Measurements from ENCODE around the gene PKDCC. TPM values are rescaled to one million over a fixed set of nuclear protein-coding genes. Genes with fewer than 3 reads are reported as not detected.
A peak's percentile ranks its signal among the peaks of the same experiment; 100 is the strongest.
"Not testable (repeated sequence)": the region's sequence is repeated elsewhere in the genome, so short reads cannot be mapped to it uniquely, and the experiment has no call there.

The PKDCC gene
- total RNA-seq, 1 donor from 2014 or later, result 42.2 TPM

DNA sequence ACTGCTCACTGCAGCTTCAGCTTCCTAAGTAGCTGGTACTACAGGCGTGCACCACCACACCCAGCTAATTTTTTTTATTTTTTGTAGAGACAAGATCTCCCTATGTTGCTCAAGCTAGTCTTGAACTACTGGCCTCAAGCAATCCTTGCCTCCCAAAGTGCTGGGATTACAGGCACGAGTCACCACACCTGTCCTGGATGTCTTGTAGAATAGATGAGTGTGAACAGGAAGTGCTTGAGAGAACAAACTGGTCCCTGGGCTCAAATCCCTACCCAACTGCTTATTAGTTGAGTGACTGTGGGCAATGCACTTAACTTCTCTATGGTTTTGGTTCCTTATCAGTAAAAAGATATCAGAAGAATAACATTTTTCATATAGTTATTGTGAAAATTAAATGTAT, 34.2 kb downstream of the PKDCC start:
- Mint-ChIP-seq H3K4me3 (ENCODE audit: unreplicated experiment) (no peak overlapping the region), H3K27ac (ENCODE audit: unreplicated experiment) (no peak overlapping the region), H3K27me3 (ENCODE audit: unreplicated experiment) (peaks cover 8% of the 10 kb centered on the region), H3K9me3 (ENCODE audit: unreplicated experiment) (no peaks in the 10 kb centered on the region), H3K4me1 (ENCODE audit: unreplicated experiment) (peaks cover 35% of the 10 kb centered on the region), H3K36me3 (ENCODE audit: unreplicated experiment) (no peaks in the 10 kb centered on the region)
- TF ChIP-seq, protein P1, sequence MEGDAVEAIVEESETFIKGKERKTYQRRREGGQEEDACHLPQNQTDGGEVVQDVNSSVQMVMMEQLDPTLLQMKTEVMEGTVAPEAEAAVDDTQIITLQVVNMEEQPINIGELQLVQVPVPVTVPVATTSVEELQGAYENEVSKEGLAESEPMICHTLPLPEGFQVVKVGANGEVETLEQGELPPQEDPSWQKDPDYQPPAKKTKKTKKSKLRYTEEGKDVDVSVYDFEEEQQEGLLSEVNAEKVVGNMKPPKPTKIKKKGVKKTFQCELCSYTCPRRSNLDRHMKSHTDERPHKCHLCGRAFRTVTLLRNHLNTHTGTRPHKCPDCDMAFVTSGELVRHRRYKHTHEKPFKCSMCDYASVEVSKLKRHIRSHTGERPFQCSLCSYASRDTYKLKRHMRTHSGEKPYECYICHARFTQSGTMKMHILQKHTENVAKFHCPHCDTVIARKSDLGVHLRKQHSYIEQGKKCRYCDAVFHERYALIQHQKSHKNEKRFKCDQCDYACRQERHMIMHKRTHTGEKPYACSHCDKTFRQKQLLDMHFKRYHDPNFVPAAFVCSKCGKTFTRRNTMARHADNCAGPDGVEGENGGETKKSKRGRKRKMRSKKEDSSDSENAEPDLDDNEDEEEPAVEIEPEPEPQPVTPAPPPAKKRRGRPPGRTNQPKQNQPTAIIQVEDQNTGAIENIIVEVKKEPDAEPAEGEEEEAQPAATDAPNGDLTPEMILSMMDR (IDR thresholded peaks at IDR 0.05), result no peak
- DNase-seq (ENCODE audit: extremely low spot score, unreplicated experiment), result no peak

DNA sequence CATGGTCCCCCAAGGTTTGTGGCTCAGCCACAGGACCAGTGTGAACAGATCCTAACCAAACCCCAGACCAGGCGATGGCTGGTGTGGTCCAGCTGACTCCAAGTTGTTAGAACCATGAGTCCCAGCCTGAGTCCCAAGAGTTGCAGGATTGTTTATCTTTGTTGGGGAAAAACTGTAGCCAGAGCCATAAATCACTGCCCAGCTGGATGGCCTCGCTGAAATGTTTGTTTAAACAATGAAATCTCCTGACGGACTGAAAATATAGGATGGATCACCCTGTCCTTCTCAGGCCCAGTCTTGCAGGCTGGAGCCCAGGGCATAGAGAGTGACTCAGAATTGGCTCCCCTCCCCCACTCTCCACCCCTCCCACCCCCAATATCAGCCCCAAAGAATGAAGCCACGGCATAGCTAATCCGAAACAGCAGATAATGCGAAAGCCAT, 36.4 kb downstream of the PKDCC start:
- peak overlapping the region; percentile 82 for H3K27ac Mint-ChIP-seq (ENCODE audit: unreplicated experiment)
- no peaks in the 10 kb centered on the region for H3K9me3 Mint-ChIP-seq (ENCODE audit: unreplicated experiment)
- TF ChIP-seq, protein P1 (IDR thresholded peaks at IDR 0.05), result no peak
- DNase-seq (ENCODE audit: extremely low spot score, unreplicated experiment), result no peak
- no peak overlapping the region for H3K4me3 Mint-ChIP-seq (ENCODE audit: unreplicated experiment)
- H3K4me1 Mint-ChIP-seq (ENCODE audit: unreplicated experiment), result peaks cover 35% of the 10 kb centered on the region
- peaks cover 4% of the 10 kb centered on the region for H3K27me3 Mint-ChIP-seq (ENCODE audit: unreplicated experiment)
- H3K36me3 Mint-ChIP-seq (ENCODE audit: unreplicated experiment), result no peaks in the 10 kb centered on the region

DNA sequence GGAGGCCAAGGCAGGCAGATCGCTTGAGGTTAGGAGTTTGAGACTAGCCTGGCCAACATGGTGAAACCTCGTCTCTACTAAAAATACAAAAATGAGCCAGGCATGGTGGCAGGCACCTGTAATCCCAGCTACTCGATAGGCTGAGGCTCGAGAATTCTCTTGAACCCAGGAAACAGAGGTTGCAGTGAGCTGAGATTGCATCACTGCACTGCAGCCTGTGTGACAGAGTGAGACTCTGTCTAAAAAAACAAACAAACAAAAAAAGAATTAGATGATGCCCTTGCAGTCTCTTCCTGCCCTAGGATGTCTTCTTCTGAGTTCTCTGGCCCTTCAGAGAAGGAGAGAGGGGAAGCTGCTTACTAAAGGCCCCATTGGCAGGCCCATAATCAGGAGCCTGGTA, 37.2 kb downstream of the PKDCC start:
- peaks cover 35% of the 10 kb centered on the region for H3K4me1 Mint-ChIP-seq (ENCODE audit: unreplicated experiment)
- not testable (repeated sequence) for H3K4me3 Mint-ChIP-seq (ENCODE audit: unreplicated experiment); DNase-seq (ENCODE audit: extremely low spot score, unreplicated experiment); H3K9me3 Mint-ChIP-seq (ENCODE audit: unreplicated experiment); H3K36me3 Mint-ChIP-seq (ENCODE audit: unreplicated experiment); H3K27me3 Mint-ChIP-seq (ENCODE audit: unreplicated experiment)
- peak overlapping the region; percentile 82 for H3K27ac Mint-ChIP-seq (ENCODE audit: unreplicated experiment)

DNA sequence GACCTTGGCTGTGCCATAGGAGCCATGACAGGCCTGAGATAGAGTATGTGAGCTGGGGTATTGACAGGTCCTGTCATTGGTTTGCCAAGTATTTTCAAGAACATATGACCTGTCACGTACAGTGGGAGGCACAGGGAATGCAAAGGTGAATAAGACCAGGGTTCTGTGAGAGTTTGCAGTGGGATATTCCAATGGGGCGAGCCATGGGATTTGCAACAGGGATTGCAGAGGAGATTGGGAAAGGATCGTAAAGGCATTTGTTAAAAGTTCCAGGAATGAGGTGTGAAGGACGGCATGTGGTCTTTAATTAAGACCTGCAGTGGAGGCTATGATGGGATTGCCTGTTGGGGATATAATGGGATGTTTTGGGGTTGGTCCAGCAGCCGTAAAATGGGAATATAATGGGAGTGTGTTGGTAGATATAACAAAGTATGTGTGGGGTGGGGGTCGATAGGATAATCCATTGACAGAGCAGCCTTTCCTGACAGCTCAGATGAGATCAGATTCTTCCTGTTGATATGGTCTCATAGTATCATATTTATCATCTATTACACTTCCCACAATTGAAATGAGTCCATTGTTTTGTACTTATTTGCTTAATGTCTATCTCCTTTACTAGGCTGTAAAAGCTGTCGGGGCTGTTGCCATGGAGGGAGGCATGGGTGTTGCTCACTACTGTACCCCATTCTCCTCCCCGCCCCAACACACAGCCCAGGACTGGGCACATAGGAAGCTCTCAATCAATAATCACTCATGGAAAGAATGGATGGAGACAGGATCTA, 38.1 kb downstream of the PKDCC start:
- TF ChIP-seq, protein P1 (IDR thresholded peaks at IDR 0.05), result no peak
- H3K4me1 Mint-ChIP-seq (ENCODE audit: unreplicated experiment), result peaks cover 35% of the 10 kb centered on the region
- H3K27ac Mint-ChIP-seq (ENCODE audit: unreplicated experiment), result peak overlapping the region; percentile 40
- no peaks in the 10 kb centered on the region for H3K9me3 Mint-ChIP-seq (ENCODE audit: unreplicated experiment)
- no peak for DNase-seq (ENCODE audit: extremely low spot score, unreplicated experiment)
- peaks cover 6% of the 10 kb centered on the region for H3K27me3 Mint-ChIP-seq (ENCODE audit: unreplicated experiment)
- no peak overlapping the region for H3K4me3 Mint-ChIP-seq (ENCODE audit: unreplicated experiment)
- no peaks in the 10 kb centered on the region for H3K36me3 Mint-ChIP-seq (ENCODE audit: unreplicated experiment)

DNA sequence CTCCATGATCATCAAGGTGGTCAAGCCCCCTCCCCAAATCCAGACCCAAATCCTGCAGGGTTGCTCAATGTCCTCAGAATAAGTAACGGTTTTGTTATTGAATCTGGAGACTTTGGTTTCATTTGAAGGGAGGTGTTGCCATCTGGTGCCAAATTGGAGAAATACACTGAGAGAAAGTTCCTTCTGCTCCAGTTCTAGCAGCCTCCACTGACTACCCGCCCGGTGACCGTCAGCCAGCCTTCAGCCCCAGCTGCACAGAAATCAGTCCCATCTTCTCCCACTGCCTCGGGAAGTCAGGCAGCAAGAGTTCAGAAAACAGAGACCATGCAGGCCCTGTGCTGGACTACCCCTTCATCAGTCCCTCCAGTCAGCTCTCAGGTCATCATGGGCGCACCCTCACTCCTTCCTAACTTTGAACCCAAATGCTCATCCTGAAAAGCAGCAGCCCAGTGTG, 38.7 kb downstream of the PKDCC start:
- TF ChIP-seq, protein P1 (IDR thresholded peaks at IDR 0.05), result peak; percentile 80
- no peak overlapping the region for H3K27ac Mint-ChIP-seq (ENCODE audit: unreplicated experiment)
- no peak for DNase-seq (ENCODE audit: extremely low spot score, unreplicated experiment)
- H3K4me1 Mint-ChIP-seq (ENCODE audit: unreplicated experiment), result peaks cover 35% of the 10 kb centered on the region
- H3K9me3 Mint-ChIP-seq (ENCODE audit: unreplicated experiment), result no peaks in the 10 kb centered on the region
- H3K4me3 Mint-ChIP-seq (ENCODE audit: unreplicated experiment), result no peak overlapping the region
- H3K27me3 Mint-ChIP-seq (ENCODE audit: unreplicated experiment), result peaks cover 6% of the 10 kb centered on the region
- H3K36me3 Mint-ChIP-seq (ENCODE audit: unreplicated experiment), result no peaks in the 10 kb centered on the region

Data from osteocyte (in vitro differentiated cells).